Smooth muscle cell of the coronary artery (primary cell): Measurements from ENCODE around the gene B3GALNT1. TPM values are rescaled to one million over a fixed set of nuclear protein-coding genes. Genes with fewer than 3 reads are reported as not detected.

Experiments used
- total RNA-seq: library from RNA; depleted of rRNA; stranded (reverse); fragments of >200 nt; gene quantifications from 2 replicates; pipeline ENCODE4 v1.2.3, GENCODE V29; 2014; ENCODE audit warnings: low replicate concordance

B3GALNT1 gene
- total RNA-seq, result 8.2 and 37.6 TPM in 2 replicates

GRCh38 chr3:161104561-161105551 lies at the start of gene B3GALNT1:
Gene B3GALNT1, minus strand, starts transcription at chr3:161105349. Its CDS starts 18,595 bp downstream, at chr3:161086754.

Other genes with a start within 250 kb of the B3GALNT1 start
- gene NMD3, start 116.0 kb upstream of the B3GALNT1 start, total RNA-seq, result 45.0 and 102 TPM in 2 replicates